Mucosa of stomach (tissue), 1 donor: ENCODE results near the gene SNRNP200.

ENCODE experiments used
- H3K27me3 ChIP-seq: one replicate; pipeline ENCODE4 v1.7.0; 2013; ENCODE audit warnings: mild to moderate bottlenecking, low read length; ENCODE audit not compliant: control insufficient read depth, insufficient read depth
- H3K36me3 ChIP-seq: one replicate; pipeline ENCODE4 v1.7.0; 2013; ENCODE audit warnings: low read length; ENCODE audit not compliant: control insufficient read depth, insufficient read depth
- H3K4me1 ChIP-seq: one replicate; pipeline ENCODE4 v1.7.0; 2013; ENCODE audit warnings: mild to moderate bottlenecking, low read length; ENCODE audit not compliant: control insufficient read depth, insufficient read depth
- H3K4me3 ChIP-seq: one replicate; pipeline ENCODE4 v1.7.0; 2013; ENCODE audit warnings: low read length
- H3K9ac ChIP-seq: one replicate; pipeline ENCODE4 v1.7.0; 2013; ENCODE audit warnings: mild to moderate bottlenecking, low read length, moderate library complexity
- H3K9me3 ChIP-seq: one replicate; pipeline ENCODE4 v1.7.0; 2013; ENCODE audit warnings: mild to moderate bottlenecking, low read length, moderate library complexity; ENCODE audit not compliant: control insufficient read depth
- donor health status: Pancreatic carcinoma.

The SNRNP200 gene

DNA sequence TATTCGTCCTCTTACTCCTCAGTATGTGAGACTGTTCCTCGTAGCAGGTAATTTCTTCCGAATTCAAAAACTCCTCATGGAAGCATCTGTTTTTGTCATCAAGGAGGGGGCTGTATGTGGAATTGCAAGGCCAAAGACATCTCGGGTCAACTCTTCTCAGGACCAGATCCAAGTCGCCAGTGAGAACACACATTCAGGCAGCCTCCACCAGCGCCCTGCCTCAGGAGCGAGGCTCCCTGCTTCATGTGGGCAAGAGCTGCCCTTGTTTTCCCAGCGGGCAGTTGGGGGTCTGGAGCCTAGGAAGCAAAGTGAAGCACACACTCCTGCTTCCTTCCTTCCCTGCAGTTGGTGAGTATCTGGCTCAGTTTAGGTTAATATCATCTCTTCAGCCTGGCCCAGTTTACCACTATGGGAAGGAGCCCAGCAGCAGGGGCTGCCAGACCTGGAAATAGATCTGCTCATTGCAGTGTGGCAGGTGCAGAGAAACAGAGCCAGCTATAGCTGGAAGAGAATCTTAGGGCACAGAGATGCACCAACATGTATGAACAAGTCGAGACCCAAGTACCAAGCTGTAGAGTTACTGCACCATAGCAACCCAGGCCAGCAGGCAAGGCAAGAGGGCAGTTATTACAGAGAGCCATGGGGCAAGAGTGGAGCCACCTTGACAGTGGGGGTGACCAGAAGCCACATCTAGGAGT is 64.9 kb downstream of the SNRNP200 start:
- H3K36me3 ChIP-seq: no peaks in the 10 kb centered on the region
- no peak overlapping the region for H3K9ac ChIP-seq
- no peaks in the 10 kb centered on the region for H3K27me3 ChIP-seq
- no peak overlapping the region for H3K4me3 ChIP-seq
- H3K9me3 ChIP-seq: no peaks in the 10 kb centered on the region
- H3K4me1 ChIP-seq: no peaks in the 10 kb centered on the region

DNA sequence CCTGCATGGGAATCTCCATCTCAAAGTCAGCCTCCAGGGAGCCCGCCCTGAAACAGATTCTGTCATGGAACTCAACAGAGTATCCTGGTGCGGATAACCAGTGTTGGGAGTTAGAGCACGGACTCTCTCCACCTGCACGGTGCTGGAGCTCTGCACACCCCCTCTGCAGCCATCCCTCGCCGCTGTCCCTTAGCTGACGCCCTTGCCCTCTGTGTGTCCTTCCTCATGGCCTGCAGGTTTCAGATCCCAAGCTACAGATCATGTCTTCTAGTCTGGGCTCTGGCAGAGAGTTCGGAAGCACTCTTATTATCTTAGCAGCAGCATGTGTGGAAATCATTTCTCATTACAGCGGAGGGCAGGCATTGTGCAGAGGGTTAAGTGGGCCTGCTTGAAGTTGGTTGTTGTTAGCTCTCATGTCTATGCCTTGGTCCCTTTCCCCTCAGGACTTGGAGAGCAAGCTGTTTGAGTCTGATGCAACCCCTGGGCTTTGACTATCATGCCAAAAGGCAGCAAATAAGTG is 65.5 kb downstream of the SNRNP200 start:
- Histone ChIP-seq H3K36me3 (no peaks in the 10 kb centered on the region), H3K9ac (no peak overlapping the region)

GRCh38 chr2:96239091-96239490 is 66.3 kb downstream of the SNRNP200 start:
- Histone ChIP-seq H3K27me3 (no peaks in the 10 kb centered on the region), H3K9ac (no peak overlapping the region), H3K4me1 (no peaks in the 10 kb centered on the region), H3K36me3 (no peaks in the 10 kb centered on the region), H3K4me3 (no peak overlapping the region), H3K9me3 (no peaks in the 10 kb centered on the region)

More for the DNA sequence above, 65.5 kb downstream of the SNRNP200 start:
- no peaks in the 10 kb centered on the region for H3K27me3 ChIP-seq
- H3K4me3 ChIP-seq: no peak overlapping the region
- no peaks in the 10 kb centered on the region for H3K4me1 ChIP-seq
- no peaks in the 10 kb centered on the region for H3K9me3 ChIP-seq

GRCh38 chr2:96238266-96238665 is 67.1 kb downstream of the SNRNP200 start:
- H3K9me3 ChIP-seq: no peaks in the 10 kb centered on the region
- no peak overlapping the region for H3K4me3 ChIP-seq
- no peaks in the 10 kb centered on the region for H3K27me3 ChIP-seq

DNA sequence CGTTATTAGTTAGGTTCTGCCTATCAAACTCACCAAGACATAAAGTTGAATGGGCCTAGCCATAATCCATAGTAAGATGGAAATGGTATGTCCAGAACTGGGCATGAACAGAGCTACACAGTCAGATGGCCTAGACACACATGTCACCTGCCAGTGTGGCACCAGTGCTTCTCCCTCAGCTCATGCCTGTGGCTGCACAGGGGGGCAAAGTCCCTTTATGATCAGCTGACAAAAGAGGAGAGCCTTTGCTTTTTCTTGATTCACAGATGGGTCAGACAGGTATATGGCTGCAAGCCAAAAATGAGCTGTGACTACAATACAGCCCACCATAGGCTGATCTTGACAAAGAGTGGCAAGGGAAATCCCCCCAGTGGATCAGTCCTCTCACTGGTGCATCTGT is 68.5 kb downstream of the SNRNP200 start:
- H3K4me1 ChIP-seq: no peaks in the 10 kb centered on the region
- no peak overlapping the region for H3K4me3 ChIP-seq
- no peaks in the 10 kb centered on the region for H3K36me3 ChIP-seq
- H3K9ac ChIP-seq: no peak overlapping the region
- no peaks in the 10 kb centered on the region for H3K27me3 ChIP-seq
- no peaks in the 10 kb centered on the region for H3K9me3 ChIP-seq

More at GRCh38 chr2:96238266-96238665, 67.1 kb downstream of the SNRNP200 start:
- H3K4me1 ChIP-seq: no peaks in the 10 kb centered on the region
- no peaks in the 10 kb centered on the region for H3K36me3 ChIP-seq
- H3K9ac ChIP-seq: no peak overlapping the region

DNA sequence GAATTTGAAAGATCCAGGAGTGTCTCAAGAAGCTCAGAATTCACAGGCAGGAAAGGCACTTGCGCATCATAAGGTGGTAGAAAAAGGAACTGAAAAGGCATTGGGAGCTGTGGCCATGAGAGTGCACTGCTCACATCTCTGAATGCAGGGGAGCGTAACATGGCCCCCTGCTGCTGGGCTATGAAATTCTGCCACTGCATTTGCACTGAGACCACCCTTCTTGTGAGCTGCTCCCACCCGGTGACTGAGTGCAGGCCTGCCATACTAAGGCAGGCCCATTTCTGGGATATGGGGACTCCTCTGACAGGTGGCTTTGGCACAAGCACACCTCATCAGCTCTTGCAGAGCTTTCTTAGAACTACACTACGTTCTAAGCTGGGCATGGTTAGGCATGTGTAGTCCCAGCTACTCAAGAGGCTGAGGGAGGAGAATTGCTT is 71.4 kb downstream of the SNRNP200 start:
- Histone ChIP-seq H3K4me1 (no peaks in the 10 kb centered on the region), H3K9ac (no peak overlapping the region), H3K4me3 (no peak overlapping the region), H3K27me3 (no peaks in the 10 kb centered on the region), H3K36me3 (no peaks in the 10 kb centered on the region), H3K9me3 (no peaks in the 10 kb centered on the region)

GRCh38 chr2:96233436-96233835 is 71.9 kb downstream of the SNRNP200 start:
- Histone ChIP-seq H3K36me3 (no peaks in the 10 kb centered on the region), H3K9me3 (no peaks in the 10 kb centered on the region), H3K4me1 (no peaks in the 10 kb centered on the region)

GRCh38 chr2:96231316-96231715 is 74.0 kb downstream of the SNRNP200 start:
- no peaks in the 10 kb centered on the region for H3K36me3 ChIP-seq
- H3K9ac ChIP-seq: no peak overlapping the region
- H3K4me1 ChIP-seq: no peaks in the 10 kb centered on the region
- H3K27me3 ChIP-seq: no peaks in the 10 kb centered on the region
- no peak overlapping the region for H3K4me3 ChIP-seq
- H3K9me3 ChIP-seq: no peaks in the 10 kb centered on the region

More at GRCh38 chr2:96233436-96233835, 71.9 kb downstream of the SNRNP200 start:
- Histone ChIP-seq H3K4me3 (no peak overlapping the region), H3K9ac (no peak overlapping the region), H3K27me3 (no peaks in the 10 kb centered on the region)

DNA sequence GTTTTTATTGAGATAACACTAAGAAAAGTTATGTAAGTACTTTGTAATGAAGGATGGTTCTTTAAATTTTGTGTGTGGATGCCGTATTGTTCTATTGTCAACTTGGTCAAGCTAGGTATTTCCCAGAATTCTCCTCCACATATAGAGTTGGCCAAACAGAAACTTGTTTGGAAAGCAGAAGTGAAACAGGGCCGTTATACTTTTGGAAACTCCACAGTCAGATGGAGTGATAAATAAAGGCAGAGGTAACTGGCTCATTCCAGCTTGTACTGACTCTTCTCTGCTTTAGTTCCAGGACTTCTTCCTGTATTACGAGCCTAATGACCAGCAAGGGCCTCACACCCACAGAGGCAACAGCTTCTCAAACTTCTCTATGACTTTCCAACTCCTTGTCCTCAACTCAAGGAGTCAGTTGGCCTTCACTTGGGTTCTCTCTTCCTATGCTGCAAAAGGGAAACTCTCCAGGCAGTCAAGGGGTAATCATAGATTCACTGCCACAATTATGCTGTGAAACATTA is 80.3 kb downstream of the SNRNP200 start:
- Histone ChIP-seq H3K4me1 (no peaks in the 10 kb centered on the region), H3K4me3 (no peak overlapping the region)

More for the DNA sequence above, 80.3 kb downstream of the SNRNP200 start:
- no peak overlapping the region for H3K9ac ChIP-seq
- H3K9me3 ChIP-seq: no peaks in the 10 kb centered on the region
- no peaks in the 10 kb centered on the region for H3K27me3 ChIP-seq
- no peaks in the 10 kb centered on the region for H3K36me3 ChIP-seq
